LNCaP clone FGC (cell line): Measurements from ENCODE around the gene DTYMK.
"Not testable (repeated sequence)": the region's sequence is repeated elsewhere in the genome, so short reads cannot be mapped to it uniquely, and the experiment has no call there.

ENCODE experiments used
- DNase-seq: peaks from one replicate; pipeline ENCODE4 v3.0.0-alpha.2; 2011; ENCODE audit warnings: low read depth
- H3K4me3 ChIP-seq: 2 replicates; pipeline ENCODE4 v1.5.1; 2011; ENCODE audit warnings: mild to moderate bottlenecking, low read depth, low read length, control low read depth
- CTCF ChIP-seq: IDR thresholded peaks from 2 replicates; pipeline ENCODE4 v1.5.1; 2012; ENCODE audit warnings: mild to moderate bottlenecking; ENCODE audit not compliant: control insufficient read depth, insufficient read depth; ENCODE audit errors: extremely low read depth

DTYMK gene

GRCh38 chr2:241686650-241687425, at the start of gene DTYMK:
Gene DTYMK, minus strand, starts transcription at chr2:241686815. Its CDS starts 32 bp downstream, at chr2:241686783.
- H3K4me3 ChIP-seq = peak within 1 kb of the TSS; percentile 87
- peak; percentile 69 for DNase-seq
- TF ChIP-seq CTCF = no peak

GRCh38 chr2:241736111-241736510, 49.5 kb upstream of the DTYMK start:
- no peak overlapping the region for H3K4me3 ChIP-seq
- no peak for DNase-seq
- TF ChIP-seq CTCF = no peak

GRCh38 chr2:241734467-241735208, 48.0 kb upstream of the DTYMK start, which contains the start of gene D2HGDH:
Gene D2HGDH, plus strand, starts transcription at chr2:241734630. Its CDS starts 595 bp downstream, at chr2:241735225.
- no peak for TF ChIP-seq CTCF
- DNase-seq = no peak
- peak within 1 kb of the TSS; percentile 74 for H3K4me3 ChIP-seq

- DNase-seq = no peak
- no peak for TF ChIP-seq CTCF
- peak overlapping the region; percentile 47 for H3K4me3 ChIP-seq
These were observed 47.5 kb upstream of the DTYMK start for GRCh38 chr2:241734208-241734466.

GRCh38 chr2:241733391-241734207, 47.0 kb upstream of the DTYMK start:
- no peak for TF ChIP-seq CTCF
- H3K4me3 ChIP-seq = peak overlapping the region; percentile 47
- DNase-seq = no peak

GRCh38 chr2:241732513-241733186, 46.0 kb upstream of the DTYMK start:
- H3K4me3 ChIP-seq, DNase-seq: not testable (repeated sequence)
- TF ChIP-seq CTCF = peak; percentile 46
